Tibial nerve (tissue), 4 donors: Measurements from ENCODE around the gene PRKCB.

ENCODE experiments used
- EP300 ChIP-seq, 2 donors: sonication (generic); formaldehyde crosslinking; IDR thresholded peaks; one replicate each; pipeline ENCODE4 v1.6.1; 2017; ENCODE audit warnings: antibody characterized with exemption in 2 of 2, mild to moderate bottlenecking in 1 of 2
- POLR2A ChIP-seq, 2 donors: fragments of 450-650 bp; IDR thresholded peaks; one replicate each; pipeline ENCODE4 v1.6.1; 2017; ENCODE audit warnings: antibody characterized with exemption in 2 of 2, mild to moderate bottlenecking in 2 of 2, moderate library complexity in 2 of 2
- TF ChIP-seq, protein P1 (sequence below), 5 experiments: fragments of 200-600 bp in 3 of 5; fragments of 450-650 bp in 2 of 5; sonication (generic) in 3 of 5; IDR thresholded peaks; one replicate each; pipeline ENCODE4 v1.5.1; 2016 to 2019; ENCODE audit warnings: antibody characterized with exemption in 5 of 5, mild to moderate bottlenecking in 3 of 5, moderate library complexity in 2 of 5

DNA sequence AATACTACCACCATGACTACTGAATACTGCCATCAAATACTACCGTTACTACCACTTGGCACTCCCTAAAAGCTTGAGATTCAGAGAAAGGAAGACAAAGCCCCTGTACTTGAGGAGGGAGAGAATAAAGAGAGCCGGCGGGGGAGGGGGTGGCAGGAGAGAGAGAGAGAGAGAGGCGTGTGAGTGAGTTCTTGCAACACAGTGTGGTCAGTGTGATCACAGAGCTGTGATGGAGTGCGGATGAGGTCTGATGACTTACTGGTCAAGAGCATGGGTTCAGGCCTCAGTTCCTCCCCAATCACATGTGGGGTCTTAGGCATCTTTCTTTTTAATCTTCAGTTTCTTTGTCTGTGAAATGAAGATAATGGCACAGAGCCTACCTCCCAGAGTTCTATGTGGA lies 19.2 kb downstream of the PRKCB start:
- TF ChIP-seq, protein P1, sequence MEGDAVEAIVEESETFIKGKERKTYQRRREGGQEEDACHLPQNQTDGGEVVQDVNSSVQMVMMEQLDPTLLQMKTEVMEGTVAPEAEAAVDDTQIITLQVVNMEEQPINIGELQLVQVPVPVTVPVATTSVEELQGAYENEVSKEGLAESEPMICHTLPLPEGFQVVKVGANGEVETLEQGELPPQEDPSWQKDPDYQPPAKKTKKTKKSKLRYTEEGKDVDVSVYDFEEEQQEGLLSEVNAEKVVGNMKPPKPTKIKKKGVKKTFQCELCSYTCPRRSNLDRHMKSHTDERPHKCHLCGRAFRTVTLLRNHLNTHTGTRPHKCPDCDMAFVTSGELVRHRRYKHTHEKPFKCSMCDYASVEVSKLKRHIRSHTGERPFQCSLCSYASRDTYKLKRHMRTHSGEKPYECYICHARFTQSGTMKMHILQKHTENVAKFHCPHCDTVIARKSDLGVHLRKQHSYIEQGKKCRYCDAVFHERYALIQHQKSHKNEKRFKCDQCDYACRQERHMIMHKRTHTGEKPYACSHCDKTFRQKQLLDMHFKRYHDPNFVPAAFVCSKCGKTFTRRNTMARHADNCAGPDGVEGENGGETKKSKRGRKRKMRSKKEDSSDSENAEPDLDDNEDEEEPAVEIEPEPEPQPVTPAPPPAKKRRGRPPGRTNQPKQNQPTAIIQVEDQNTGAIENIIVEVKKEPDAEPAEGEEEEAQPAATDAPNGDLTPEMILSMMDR (IDR thresholded peaks at IDR 0.05) = no peak
- no peak for TF ChIP-seq EP300 (IDR thresholded peaks at IDR 0.05)
- TF ChIP-seq POLR2A (IDR thresholded peaks at IDR 0.05) = no peak
